GM10248 (cell line): Measurements from ENCODE around the gene MRPL44.

ENCODE experiments used
- CTCF ChIA-PET: fragments of 300-600 bp; sonication (Branson Sonifier 250); formaldehyde crosslinking; extraction: SDS; loops from one replicate; lab custom pipeline; 2021; ENCODE audit warnings: antibody characterized with exemption; lab: Yijun Ruan, JAX
- POLR2A ChIA-PET: fragments of 350-650 bp; sonication (Branson Sonifier 250); formaldehyde crosslinking; extraction: SDS; loops from one replicate; lab custom pipeline; 2020; ENCODE audit warnings: antibody characterized with exemption; lab: Yijun Ruan, JAX
- DNase-seq: peaks from one replicate; pipeline ENCODE4 v3.0.0; 2012; ENCODE audit errors: extremely low spot score
- TF ChIP-seq, protein P1 (sequence below): IDR thresholded peaks from 2 replicates; pipeline ENCODE4 v1.5.1; 2012; ENCODE audit warnings: mild to moderate bottlenecking, low read depth; ENCODE audit errors: extremely low read depth, missing control alignments, control extremely low read depth

The MRPL44 gene

DNA sequence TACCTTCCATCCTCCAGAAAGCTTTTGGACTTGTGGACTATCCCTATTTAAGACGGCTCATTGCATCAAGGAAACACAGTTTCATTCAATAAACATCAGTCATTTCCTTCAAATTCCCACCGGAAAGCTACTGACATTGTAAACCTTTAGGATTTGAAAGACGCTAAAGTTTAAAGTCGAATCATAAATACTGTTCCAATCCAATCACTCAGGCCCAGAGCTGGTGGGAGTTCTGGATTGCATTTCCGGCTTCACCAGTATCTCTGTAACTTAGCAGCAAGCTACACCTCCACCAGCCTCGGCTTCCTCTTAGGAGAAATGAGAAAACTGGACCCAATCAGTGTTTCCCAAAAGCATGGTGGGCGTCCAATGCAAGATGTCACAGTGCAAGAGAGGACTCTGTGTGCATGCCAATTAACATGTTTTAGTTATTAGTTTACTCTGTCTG, 13.7 kb upstream of the MRPL44 start:
- TF ChIP-seq, protein P1, sequence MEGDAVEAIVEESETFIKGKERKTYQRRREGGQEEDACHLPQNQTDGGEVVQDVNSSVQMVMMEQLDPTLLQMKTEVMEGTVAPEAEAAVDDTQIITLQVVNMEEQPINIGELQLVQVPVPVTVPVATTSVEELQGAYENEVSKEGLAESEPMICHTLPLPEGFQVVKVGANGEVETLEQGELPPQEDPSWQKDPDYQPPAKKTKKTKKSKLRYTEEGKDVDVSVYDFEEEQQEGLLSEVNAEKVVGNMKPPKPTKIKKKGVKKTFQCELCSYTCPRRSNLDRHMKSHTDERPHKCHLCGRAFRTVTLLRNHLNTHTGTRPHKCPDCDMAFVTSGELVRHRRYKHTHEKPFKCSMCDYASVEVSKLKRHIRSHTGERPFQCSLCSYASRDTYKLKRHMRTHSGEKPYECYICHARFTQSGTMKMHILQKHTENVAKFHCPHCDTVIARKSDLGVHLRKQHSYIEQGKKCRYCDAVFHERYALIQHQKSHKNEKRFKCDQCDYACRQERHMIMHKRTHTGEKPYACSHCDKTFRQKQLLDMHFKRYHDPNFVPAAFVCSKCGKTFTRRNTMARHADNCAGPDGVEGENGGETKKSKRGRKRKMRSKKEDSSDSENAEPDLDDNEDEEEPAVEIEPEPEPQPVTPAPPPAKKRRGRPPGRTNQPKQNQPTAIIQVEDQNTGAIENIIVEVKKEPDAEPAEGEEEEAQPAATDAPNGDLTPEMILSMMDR: no peak
- ChIA-PET POLR2A (no interaction called here), CTCF (interaction anchor here (0.6 to 1.2 kb wide), 4 partner anchors 9 to 62 kb away, joined by 3 to 4 read pairs (median 4); no protein-coding TSS in a partner anchor)
- DNase-seq: no peak

DNA sequence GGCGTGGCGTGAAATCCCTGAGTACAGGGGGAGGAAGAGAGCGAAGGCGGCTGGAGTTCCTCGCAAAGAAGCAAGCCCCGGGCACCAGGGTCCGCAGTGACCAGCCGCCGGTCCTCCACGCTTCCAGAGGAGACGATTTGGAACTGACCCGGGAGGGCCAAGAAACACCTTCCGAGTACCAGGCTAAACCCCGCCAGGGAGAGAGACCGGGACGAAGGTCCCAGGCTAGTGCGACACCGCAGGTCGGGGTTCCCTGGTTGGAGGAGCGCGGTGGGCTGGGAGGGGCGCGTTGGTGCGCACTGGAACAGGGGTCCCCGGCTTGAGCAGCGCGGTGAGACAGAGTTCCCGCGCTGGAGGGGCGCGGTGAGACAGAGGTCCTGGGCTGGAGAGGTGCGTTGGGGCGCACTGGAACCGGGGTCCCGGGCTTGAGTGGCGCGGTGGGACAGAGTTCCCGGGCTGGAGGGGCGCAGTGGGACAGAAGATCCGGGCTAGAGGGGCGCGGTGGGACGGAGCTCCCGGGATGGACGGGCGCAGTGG, 13.0 kb upstream of the MRPL44 start:
- TF ChIP-seq, protein P1: no peak
- ChIA-PET CTCF (interaction anchor here (0.9 kb wide), 1 partner anchor 63 kb away, joined by 3 read pairs; no protein-coding TSS in a partner anchor), POLR2A (no interaction called here)
- DNase-seq: no peak

DNA sequence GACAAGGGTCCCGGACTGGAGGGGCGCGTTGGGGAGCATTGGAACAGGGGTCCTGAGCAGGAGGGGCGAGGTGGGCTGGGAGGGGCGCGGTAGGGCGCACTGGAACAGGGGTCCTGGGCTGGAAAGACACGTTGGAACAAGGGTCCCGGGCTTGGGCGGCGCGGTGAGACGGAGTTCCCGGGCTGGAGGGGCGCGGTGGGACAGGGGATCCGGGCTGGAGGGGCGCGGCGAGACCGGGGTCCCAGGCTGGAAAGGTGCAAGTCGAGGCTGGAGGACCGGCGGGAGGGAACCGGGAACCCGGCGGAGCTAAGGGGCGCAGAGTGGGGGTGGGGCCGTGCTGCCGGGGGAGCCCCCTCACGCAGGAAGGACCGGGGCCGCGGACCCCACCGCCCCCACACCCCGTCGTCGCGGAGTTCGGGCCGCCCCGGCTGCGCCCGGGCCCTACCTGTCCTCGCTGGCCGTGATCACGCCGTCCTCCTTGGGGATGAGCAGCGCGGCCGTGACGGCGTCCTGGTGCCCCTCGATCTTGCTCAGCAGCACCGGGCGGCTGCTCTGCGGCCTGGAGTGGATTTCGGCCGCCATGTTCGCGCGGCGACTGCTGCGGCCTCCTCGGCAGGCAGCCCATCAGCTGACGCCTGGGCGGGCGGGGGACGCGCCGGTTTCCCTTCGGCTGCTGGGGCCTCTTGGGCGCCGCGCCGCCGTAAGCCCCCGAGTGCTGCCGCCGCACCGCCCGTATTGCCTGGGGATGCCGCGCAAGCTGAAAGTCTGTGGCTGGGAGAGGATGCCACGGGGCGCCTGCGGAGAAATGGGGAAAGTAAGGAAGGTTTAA, 12.3 kb upstream of the MRPL44 start, which contains the start of gene WDFY1:
Gene WDFY1 (minus strand): TSS at position 633 of the 829 bp plus-strand sequence. CDS start 51 bp downstream, at position 582.
- TF ChIP-seq, protein P1: no peak
- CTCF ChIA-PET: interaction anchor here (1.0 to 1.3 kb wide), 2 partner anchors 25 to 340 kb away, joined by 3 read pairs; no protein-coding TSS in a partner anchor
- DNase-seq: peak; percentile 92
- POLR2A ChIA-PET: no interaction called here

DNA sequence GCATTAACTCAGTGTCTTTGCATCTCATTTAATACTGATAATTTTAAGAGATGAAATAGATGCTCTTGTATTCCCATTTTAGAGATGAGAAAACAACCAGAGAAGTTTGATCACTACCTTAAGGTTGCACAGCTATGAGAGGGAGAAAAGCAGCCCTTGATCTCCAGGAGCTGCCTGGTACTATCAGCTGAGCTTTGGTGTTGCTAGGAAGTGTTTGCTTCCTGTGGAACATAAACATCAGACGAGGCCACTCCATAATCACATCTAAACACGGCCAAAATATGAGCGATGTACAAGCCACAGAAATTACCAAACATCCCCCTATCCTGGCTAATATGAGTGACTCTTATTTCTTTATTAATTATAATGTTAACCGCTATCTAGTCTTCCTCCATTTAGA, 11.5 kb upstream of the MRPL44 start:
- CTCF ChIA-PET: interaction anchor here (1.0 to 1.3 kb wide), 2 partner anchors 24 to 339 kb away, joined by 3 read pairs; no protein-coding TSS in a partner anchor
- TF ChIP-seq, protein P1: no peak
- DNase-seq: no peak
- POLR2A ChIA-PET: no interaction called here

DNA sequence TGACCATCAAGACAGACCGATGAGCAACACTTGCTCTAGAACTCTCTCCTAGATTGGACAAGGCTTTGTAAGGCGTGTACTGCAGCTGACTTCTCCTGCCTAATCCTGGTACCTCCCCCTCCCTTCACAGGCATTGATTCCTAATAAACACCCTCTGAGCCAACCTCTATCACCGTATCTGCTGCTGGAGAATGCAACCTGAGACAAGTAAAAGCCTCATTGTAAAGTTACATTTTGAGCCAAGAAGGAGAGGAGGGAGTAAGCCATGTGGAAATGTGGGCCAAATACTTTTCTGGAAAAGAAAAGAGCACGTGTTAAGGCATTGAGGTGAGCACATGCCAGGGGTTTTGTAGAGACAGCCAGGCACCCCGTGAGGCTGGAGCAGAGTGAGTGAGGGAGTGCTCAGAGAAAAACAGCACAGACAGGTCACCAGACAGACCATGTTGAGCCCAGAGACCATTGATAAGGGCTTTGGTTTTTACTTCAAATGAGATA, 9.5 kb upstream of the MRPL44 start:
- DNase-seq: no peak
- POLR2A ChIA-PET: interaction anchor here (1.0 kb wide), 1 partner anchor 9 kb away, joined by 3 read pairs; the partner anchor contains the start of gene MRPL44
- TF ChIP-seq, protein P1: no peak
- CTCF ChIA-PET: interaction anchor here (0.7 to 1.9 kb wide), 2 partner anchors 10 to 22 kb away, joined by 3 to 4 read pairs; no protein-coding TSS in a partner anchor
